ENCODE data around the gene MAP3K9. TPM values are rescaled to one million over a fixed set of nuclear protein-coding genes. Genes with fewer than 3 reads are reported as not detected.

MAP3K9 gene
- total RNA-seq, 1 donor from 2014 or later: 0.96 TPM

DNA sequence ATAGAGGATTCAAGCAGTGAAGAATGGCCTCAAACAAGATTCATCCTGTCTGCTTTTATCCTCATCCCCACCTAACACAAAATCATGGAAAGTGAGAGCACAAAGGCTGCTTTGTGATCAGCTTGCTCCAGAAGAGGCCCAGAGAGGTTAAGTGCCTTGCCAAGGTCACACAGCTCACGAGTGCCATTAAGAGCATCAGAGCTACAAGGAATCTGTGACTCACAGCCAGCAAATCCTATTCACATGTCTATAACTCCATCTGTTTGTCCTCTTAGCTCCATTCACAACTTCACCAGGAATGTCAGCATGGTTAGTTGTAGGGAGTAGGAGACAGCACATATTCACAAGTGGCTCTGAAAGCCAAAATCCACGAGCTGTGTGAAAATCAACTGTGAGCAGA is 87.8 kb downstream of the MAP3K9 start:
- TF ChIP-seq, protein P1, sequence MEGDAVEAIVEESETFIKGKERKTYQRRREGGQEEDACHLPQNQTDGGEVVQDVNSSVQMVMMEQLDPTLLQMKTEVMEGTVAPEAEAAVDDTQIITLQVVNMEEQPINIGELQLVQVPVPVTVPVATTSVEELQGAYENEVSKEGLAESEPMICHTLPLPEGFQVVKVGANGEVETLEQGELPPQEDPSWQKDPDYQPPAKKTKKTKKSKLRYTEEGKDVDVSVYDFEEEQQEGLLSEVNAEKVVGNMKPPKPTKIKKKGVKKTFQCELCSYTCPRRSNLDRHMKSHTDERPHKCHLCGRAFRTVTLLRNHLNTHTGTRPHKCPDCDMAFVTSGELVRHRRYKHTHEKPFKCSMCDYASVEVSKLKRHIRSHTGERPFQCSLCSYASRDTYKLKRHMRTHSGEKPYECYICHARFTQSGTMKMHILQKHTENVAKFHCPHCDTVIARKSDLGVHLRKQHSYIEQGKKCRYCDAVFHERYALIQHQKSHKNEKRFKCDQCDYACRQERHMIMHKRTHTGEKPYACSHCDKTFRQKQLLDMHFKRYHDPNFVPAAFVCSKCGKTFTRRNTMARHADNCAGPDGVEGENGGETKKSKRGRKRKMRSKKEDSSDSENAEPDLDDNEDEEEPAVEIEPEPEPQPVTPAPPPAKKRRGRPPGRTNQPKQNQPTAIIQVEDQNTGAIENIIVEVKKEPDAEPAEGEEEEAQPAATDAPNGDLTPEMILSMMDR (IDR thresholded peaks at IDR 0.05): no peak
- no peak for DNase-seq (ENCODE audit: low spot score in 2 of 2)

DNA sequence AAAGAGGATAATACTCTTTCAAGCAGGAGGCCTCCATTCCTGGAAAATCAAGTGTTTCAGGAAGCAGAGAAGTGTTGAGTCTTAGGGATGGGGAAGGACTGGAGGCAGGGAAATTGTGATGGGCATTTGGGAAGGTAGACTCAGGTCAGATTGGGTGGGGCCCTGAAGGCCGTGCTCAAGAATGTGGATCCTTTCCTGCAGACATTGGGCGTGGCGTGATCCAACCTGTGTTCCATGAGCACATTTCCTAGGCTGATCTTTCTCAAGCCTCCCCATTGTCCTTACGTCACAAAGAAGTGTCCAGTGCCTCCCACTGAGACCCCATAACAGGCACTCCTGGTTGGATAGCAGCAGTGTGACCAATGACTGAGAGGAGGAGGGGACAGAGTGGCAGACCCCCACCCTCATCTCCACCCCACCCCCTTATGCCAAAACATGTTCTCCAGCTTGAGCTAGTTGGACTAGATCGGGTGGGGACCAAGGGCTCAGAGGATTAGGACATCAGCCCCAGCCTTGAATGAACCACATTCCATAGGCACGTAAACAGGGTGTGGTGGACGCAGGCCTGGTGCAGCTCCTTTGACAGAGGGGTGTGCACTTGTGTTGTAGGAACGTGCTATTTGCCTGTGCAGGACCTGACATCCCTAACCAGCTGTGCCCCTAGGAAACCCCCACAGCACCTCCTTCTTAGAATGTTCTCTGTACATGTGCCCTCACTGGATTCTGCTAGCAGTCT is 90.8 kb downstream of the MAP3K9 start:
- Histone ChIP-seq H3K27ac (no peak overlapping the region), H3K4me3 (no peak overlapping the region), H3K36me3 (no peaks in the 10 kb centered on the region), H3K9me3 (no peaks in the 10 kb centered on the region), H3K27me3 (no peaks in the 10 kb centered on the region), H3K4me1 (peaks cover 0 to 2% of the 10 kb centered on the region in 2 donors)
- intact Hi-C loops (cut with DNase I): no loop called here
- no peak for DNase-seq (ENCODE audit: low spot score in 2 of 2)
- TF ChIP-seq, protein P1 (IDR thresholded peaks at IDR 0.05): no peak

More for the DNA sequence above, 87.8 kb downstream of the MAP3K9 start:
- Histone ChIP-seq H3K4me1 (no peaks in the 10 kb centered on the region), H3K27me3 (no peaks in the 10 kb centered on the region), H3K9me3 (no peaks in the 10 kb centered on the region), H3K36me3 (no peaks in the 10 kb centered on the region), H3K27ac (no peak overlapping the region), H3K4me3 (no peak overlapping the region)
- intact Hi-C loops (cut with DNase I): no loop called here

DNA sequence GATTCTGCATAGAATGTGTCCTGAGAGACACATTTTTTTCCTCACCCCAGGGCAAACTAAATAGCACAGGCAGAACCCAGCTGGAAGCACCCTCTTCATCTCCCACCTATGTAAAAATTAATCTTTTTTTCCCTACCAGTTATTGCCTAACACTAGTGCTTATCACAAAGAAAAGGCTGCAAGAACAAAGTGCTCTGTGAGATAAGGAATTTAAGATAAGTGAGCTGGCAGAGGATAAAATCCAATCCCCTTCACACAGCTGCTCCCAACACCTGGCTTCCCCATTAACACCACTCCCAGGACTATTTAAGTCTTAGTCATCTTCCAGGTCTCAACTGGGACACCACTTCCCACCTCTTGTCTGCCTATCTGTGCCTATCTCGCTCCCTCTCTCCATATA is 92.4 kb downstream of the MAP3K9 start:
- no peaks in the 10 kb centered on the region for H3K27me3 ChIP-seq
- no peaks in the 10 kb centered on the region for H3K9me3 ChIP-seq
- intact Hi-C loops (cut with DNase I): no loop called here
- H3K4me1 ChIP-seq: peaks cover 0 to 8% of the 10 kb centered on the region in 2 donors
- no peak overlapping the region for H3K4me3 ChIP-seq
- no peak overlapping the region for H3K27ac ChIP-seq
- DNase-seq (ENCODE audit: low spot score in 2 of 2): no peak
- TF ChIP-seq, protein P1 (IDR thresholded peaks at IDR 0.05): no peak
- no peaks in the 10 kb centered on the region for H3K36me3 ChIP-seq

DNA sequence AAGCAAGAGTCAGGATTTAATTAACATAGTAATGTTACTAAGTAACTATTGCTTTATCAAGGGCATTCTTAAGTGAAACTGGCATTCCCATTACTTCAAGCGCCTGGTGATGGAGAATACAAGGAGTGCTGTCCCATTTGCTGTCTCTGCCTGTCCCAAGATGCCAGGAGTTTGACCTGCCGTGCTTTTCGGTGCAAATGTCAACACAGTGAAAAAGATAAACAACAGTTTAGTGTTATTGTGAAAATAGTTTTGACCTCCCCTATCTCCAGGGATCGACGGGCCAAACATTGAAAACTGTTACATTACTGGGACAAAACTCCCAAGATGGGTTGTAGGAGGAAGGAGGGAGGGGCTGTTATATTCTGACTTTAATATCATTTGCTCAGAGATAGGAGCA is 92.8 kb downstream of the MAP3K9 start:
- no peak overlapping the region for H3K27ac ChIP-seq
- H3K27me3 ChIP-seq: no peaks in the 10 kb centered on the region
- peaks cover 0 to 8% of the 10 kb centered on the region in 2 donors for H3K4me1 ChIP-seq
- no peak for DNase-seq (ENCODE audit: low spot score in 2 of 2)
- no peaks in the 10 kb centered on the region for H3K36me3 ChIP-seq
- TF ChIP-seq, protein P1 (IDR thresholded peaks at IDR 0.05): no peak
- intact Hi-C loops (cut with DNase I): no loop called here
- H3K9me3 ChIP-seq: no peaks in the 10 kb centered on the region
- H3K4me3 ChIP-seq: no peak overlapping the region

DNA sequence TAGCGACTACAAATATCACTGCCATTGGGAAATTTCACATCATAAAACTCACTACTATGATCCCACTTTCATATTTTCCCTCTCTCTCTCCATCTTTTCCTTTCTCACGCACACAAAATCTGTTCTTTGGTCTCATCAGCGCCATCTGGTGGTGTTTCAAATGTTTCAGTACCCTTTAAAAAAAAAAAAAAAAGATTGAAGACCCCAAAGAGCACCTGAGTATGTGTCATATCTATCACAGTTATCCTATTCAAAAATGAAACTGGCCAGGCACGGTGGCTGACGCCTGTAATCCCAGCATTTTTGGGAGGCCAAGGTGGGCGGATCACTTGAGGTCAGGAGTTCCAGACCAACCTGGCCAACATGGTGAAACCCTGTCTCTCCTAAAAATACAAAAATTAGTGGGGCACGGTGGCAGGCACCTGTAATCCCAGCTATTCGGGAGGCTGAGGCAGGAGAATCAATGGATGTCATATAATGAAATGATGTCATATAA is 95.2 kb downstream of the MAP3K9 start:
- DNase-seq (ENCODE audit: low spot score in 2 of 2): no peak
- Histone ChIP-seq H3K27me3 (no peaks in the 10 kb centered on the region), H3K4me3 (peak overlapping the region in 1 of 2 donors; percentile 18), H3K36me3 (no peaks in the 10 kb centered on the region), H3K4me1 (peaks cover 0 to 8% of the 10 kb centered on the region in 2 donors), H3K9me3 (no peaks in the 10 kb centered on the region), H3K27ac (peak overlapping the region in 1 of 2 donors; percentile 64)
- TF ChIP-seq, protein P1 (IDR thresholded peaks at IDR 0.05): peak; percentile 43 to 73 (median 67)
- intact Hi-C loops (cut with DNase I): loop anchor here (2.0 to 5.0 kb wide), 5 partner anchors 72 to 897 kb away; partner anchors contain the start of genes MAP3K9, MED6 and TTC9

Measured in ascending aorta (tissue), 2 donors.